Sigmoid colon (tissue), 4 donors: ENCODE data around the gene LILRA6.
"Not testable (repeated sequence)": the region's sequence is repeated elsewhere in the genome, so short reads cannot be mapped to it uniquely, and the experiment has no call there.

ENCODE experiments used
- POLR2A ChIP-seq, 2 donors: fragments of 450-650 bp; IDR thresholded peaks; one replicate each; pipeline ENCODE4 v1.6.1; 2016; ENCODE audit warnings: antibody characterized with exemption in 2 of 2, mild to moderate bottlenecking in 2 of 2, moderate library complexity in 2 of 2
- POLR2AphosphoS5 ChIP-seq, 4 donors: sonication (generic); formaldehyde crosslinking; IDR thresholded peaks; one replicate each; pipeline ENCODE4 v1.6.1; 2017; ENCODE audit warnings: antibody characterized with exemption in 4 of 4
- TF ChIP-seq, protein P1 (sequence below), 4 experiments: fragments of 450-650 bp in 3 of 4; fragments of 200-600 bp in 1 of 4; IDR thresholded peaks; one replicate each; pipeline ENCODE4 v1.5.1; 2016 to 2019; ENCODE audit warnings: antibody characterized with exemption in 4 of 4, mild to moderate bottlenecking in 3 of 4, moderate library complexity in 2 of 4

DNA sequence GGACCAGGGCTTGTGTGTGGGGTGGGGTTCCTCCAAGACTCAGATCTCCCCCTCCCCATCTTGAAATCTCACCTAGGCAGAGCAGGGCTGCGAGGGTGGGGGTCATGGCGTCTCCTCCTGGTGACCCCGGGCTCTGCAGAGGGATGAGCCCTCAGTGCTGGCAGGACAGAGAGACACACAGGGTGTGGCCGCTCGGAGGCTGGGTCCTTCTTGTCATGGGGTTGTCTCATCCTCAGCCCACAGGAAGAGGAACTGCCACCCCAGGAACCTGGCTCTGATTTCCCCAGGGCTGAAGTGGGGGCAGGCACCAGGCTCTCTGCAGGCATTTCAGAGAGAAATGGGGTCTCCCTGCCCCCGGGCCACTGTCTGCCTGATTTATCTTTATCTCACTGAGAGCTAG lies at the start of gene LILRA6:
- TF ChIP-seq POLR2A, POLR2AphosphoS5 (IDR thresholded peaks at IDR 0.05): not testable (repeated sequence)
- TF ChIP-seq, protein P1, sequence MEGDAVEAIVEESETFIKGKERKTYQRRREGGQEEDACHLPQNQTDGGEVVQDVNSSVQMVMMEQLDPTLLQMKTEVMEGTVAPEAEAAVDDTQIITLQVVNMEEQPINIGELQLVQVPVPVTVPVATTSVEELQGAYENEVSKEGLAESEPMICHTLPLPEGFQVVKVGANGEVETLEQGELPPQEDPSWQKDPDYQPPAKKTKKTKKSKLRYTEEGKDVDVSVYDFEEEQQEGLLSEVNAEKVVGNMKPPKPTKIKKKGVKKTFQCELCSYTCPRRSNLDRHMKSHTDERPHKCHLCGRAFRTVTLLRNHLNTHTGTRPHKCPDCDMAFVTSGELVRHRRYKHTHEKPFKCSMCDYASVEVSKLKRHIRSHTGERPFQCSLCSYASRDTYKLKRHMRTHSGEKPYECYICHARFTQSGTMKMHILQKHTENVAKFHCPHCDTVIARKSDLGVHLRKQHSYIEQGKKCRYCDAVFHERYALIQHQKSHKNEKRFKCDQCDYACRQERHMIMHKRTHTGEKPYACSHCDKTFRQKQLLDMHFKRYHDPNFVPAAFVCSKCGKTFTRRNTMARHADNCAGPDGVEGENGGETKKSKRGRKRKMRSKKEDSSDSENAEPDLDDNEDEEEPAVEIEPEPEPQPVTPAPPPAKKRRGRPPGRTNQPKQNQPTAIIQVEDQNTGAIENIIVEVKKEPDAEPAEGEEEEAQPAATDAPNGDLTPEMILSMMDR (IDR thresholded peaks at IDR 0.05) = not testable (repeated sequence)
